Uterus (tissue), 2 donors: ENCODE measurements around the gene DCTN5.
"Not testable (repeated sequence)": the region's sequence is repeated elsewhere in the genome, so short reads cannot be mapped to it uniquely, and the experiment has no call there.

ENCODE experiments used
- POLR2A ChIP-seq, 2 donors: fragments of 450-650 bp; IDR thresholded peaks; one replicate each; pipeline ENCODE4 v1.6.1; 2016; ENCODE audit warnings: antibody characterized with exemption in 2 of 2, mild to moderate bottlenecking in 1 of 2, moderate library complexity in 1 of 2
- TF ChIP-seq, protein P1 (sequence below), 4 experiments: fragments of 200-600 bp in 2 of 4; fragments of 450-650 bp in 2 of 4; sonication (generic) in 2 of 4; IDR thresholded peaks; one replicate each; pipeline ENCODE4 v1.5.1; 2016 to 2019; ENCODE audit warnings: antibody characterized with exemption in 4 of 4, mild to moderate bottlenecking in 2 of 4, moderate library complexity in 1 of 4

DNA sequence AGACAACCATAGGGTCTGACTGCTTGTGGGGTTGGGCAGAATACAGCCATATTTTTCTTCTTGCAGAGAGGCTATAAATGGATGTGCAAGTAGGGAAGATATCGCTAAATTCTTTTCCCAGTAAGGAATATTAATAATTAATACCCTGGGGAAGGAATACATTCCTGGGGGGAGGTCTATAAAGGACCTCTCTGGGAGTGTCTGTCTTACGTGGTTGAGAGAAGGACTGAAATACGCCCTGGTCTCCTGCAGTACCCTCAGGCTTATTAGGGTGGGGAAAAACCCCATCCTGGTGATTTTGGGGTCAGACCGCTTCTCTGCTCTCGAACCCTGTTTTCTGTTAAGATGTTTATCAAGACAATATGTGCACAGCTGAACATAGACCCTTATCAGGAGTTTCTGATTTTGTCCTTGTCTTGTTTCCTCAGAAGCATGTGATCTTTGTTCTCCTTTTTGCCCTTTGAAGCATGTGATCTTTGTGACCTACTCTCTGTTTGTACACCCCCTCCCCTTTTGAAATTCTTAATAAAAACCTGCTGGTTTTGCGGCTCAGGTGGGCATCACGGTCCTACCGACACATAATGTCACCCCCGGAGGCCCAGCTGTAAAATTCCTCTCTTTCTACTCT lies 81.5 kb downstream of the DCTN5 start:
- TF ChIP-seq, protein P1, sequence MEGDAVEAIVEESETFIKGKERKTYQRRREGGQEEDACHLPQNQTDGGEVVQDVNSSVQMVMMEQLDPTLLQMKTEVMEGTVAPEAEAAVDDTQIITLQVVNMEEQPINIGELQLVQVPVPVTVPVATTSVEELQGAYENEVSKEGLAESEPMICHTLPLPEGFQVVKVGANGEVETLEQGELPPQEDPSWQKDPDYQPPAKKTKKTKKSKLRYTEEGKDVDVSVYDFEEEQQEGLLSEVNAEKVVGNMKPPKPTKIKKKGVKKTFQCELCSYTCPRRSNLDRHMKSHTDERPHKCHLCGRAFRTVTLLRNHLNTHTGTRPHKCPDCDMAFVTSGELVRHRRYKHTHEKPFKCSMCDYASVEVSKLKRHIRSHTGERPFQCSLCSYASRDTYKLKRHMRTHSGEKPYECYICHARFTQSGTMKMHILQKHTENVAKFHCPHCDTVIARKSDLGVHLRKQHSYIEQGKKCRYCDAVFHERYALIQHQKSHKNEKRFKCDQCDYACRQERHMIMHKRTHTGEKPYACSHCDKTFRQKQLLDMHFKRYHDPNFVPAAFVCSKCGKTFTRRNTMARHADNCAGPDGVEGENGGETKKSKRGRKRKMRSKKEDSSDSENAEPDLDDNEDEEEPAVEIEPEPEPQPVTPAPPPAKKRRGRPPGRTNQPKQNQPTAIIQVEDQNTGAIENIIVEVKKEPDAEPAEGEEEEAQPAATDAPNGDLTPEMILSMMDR (IDR thresholded peaks at IDR 0.05): not testable (repeated sequence)
- TF ChIP-seq POLR2A (IDR thresholded peaks at IDR 0.05): not testable (repeated sequence)
